K562 (cell line): Measurements from ENCODE around the gene ACER3. TPM values are rescaled to one million over a fixed set of nuclear protein-coding genes. Genes with fewer than 3 reads are reported as not detected.

Experiments used
- CBX8 ChIP-seq: fragments of 200-600 bp; sonication (generic); IDR thresholded peaks from 2 replicates; pipeline ENCODE4 v1.6.1; 2012; ENCODE audit warnings: borderline replicate concordance, mixed run types, low read depth, mild to moderate bottlenecking, moderate library complexity, mixed read lengths, low read length, control low read depth, inconsistent platforms; ENCODE audit not compliant: poor library complexity, severe bottlenecking; ENCODE audit errors: extremely low read depth
- E2F4 ChIP-seq: sonication (generic); formaldehyde crosslinking; IDR thresholded peaks from 2 replicates; pipeline ENCODE4 v1.8.0; 2022; ENCODE audit warnings: mild to moderate bottlenecking, low read depth, missing genetic modification reagents
- HDAC3 ChIP-seq: fragments of 450-650 bp; IDR thresholded peaks from 2 replicates; pipeline ENCODE4 v1.6.1; 2018; ENCODE audit warnings: borderline replicate concordance, mild to moderate bottlenecking, moderate library complexity; ENCODE audit not compliant: partially characterized antibody
- ID3 ChIP-seq, 2 experiments: fragments of 250-450 bp in 1 of 2; fragments of 450-650 bp in 1 of 2; sonication (Bioruptor Pico) in 1 of 2; IDR thresholded peaks; 2 replicates each; pipeline versions ENCODE4 v1.6.1 to v1.8.0; 2016 to 2021; ENCODE audit warnings: mild to moderate bottlenecking in 2 of 2, moderate library complexity in 2 of 2, missing compliant biosample characterization in 1 of 2, missing genetic modification characterization in 1 of 2
- IRF2 ChIP-seq: sonication (generic); formaldehyde crosslinking; IDR thresholded peaks from 2 replicates; pipeline ENCODE4 v1.8.1; 2022; ENCODE audit warnings: mild to moderate bottlenecking, missing genetic modification reagents
- MITF ChIP-seq: IDR thresholded peaks from 2 replicates; pipeline ENCODE4 v1.6.1; 2014; ENCODE audit warnings: antibody characterized with exemption
- SMAD4 ChIP-seq: fragments of 250-450 bp; sonication (Bioruptor Pico); conservative IDR thresholded peaks from 2 replicates; pipeline ENCODE4 v1.8.0; 2021; ENCODE audit warnings: inconsistent platforms, mild to moderate bottlenecking, moderate library complexity
- SMC3 ChIP-seq: conservative IDR thresholded peaks from 2 replicates; pipeline ENCODE4 v1.6.1; 2011; ENCODE audit warnings: low read depth, low read length, improper control_type of control experiment; ENCODE audit not compliant: insufficient read depth
- TCFL5 ChIP-seq: fragments of 250-450 bp; sonication (Bioruptor Pico); conservative IDR thresholded peaks from 2 replicates; pipeline ENCODE4 v1.6.1; 2021; ENCODE audit warnings: mild to moderate bottlenecking, moderate library complexity, matching md5 sums
- TFE3 ChIP-seq: fragments of 450-650 bp; formaldehyde crosslinking; IDR thresholded peaks from 2 replicates; pipeline ENCODE4 v1.4.0; 2020; ENCODE audit warnings: mild to moderate bottlenecking, mixed read lengths
- U2AF1 ChIP-seq: fragments of 200-400 bp; formaldehyde crosslinking; optimal IDR thresholded peaks from 2 replicates; pipeline ENCODE3; 2017; ENCODE audit warnings: mild to moderate bottlenecking, low read depth, low read length, moderate library complexity
- UBTF ChIP-seq, 2 experiments: IDR thresholded peaks; 2 replicates each; pipeline ENCODE4 v1.6.1; 2012; ENCODE audit warnings: improper control_type of control experiment in 2 of 2, low read depth in 2 of 2, low read length in 2 of 2, borderline replicate concordance in 1 of 2
- ZBTB26 ChIP-seq: fragments of 450-650 bp; formaldehyde crosslinking; IDR thresholded peaks from 2 replicates; pipeline ENCODE4 v1.4.0; 2022; ENCODE audit warnings: missing genetic modification characterization
- ZNF174 ChIP-seq: fragments of 250-450 bp; sonication (Bioruptor Pico); IDR thresholded peaks from 2 replicates; pipeline ENCODE4 v1.4.0; 2020; ENCODE audit warnings: mild to moderate bottlenecking
- ZNF175 ChIP-seq: fragments of 200-800 bp; sonication (Bioruptor generic); IDR thresholded peaks from 2 replicates; pipeline ENCODE4 v1.6.1; 2016; ENCODE audit warnings: low read depth, mild to moderate bottlenecking, missing genetic modification characterization, missing compliant biosample characterization
- ZNF316 ChIP-seq: fragments of 450-650 bp; IDR thresholded peaks from 2 replicates; pipeline ENCODE4 v1.6.1; 2016
- ZNF75A ChIP-seq: fragments of 450-650 bp; formaldehyde crosslinking; IDR thresholded peaks from 2 replicates; pipeline ENCODE4 v1.4.0; 2020; ENCODE audit warnings: mild to moderate bottlenecking
- polyA plus RNA-seq, 8 experiments: library from polyadenylated mRNA; depleted of rRNA in 4 of 8; stranded (reverse) in 5 of 8; unstranded in 3 of 8; fragments of >200 nt; fragmentation: Nextera tagmentation in 2 of 8; fragmentation: Illumina TruSeq in 1 of 8; extraction: Ambion mirVana in 2 of 8; extraction: Trizol in 1 of 8; gene quantifications; 2 replicates each; pipeline versions ENCODE4 v1.2.1 to v1.2.3, GENCODE V29; 2011 to 2014; ENCODE audit warnings: inconsistent platforms in 1 of 8, missing spikeins in 1 of 8
- total RNA-seq, 7 experiments: library from RNA; depleted of rRNA in 6 of 7; stranded (reverse); fragments of >200 nt in 6 of 7; fragmentation: Illumina TruSeq in 2 of 7; extraction: Trizol in 2 of 7; gene quantifications; 2 replicates each; pipeline versions ENCODE4 v1.2.1 to v1.2.3, GENCODE V29; 2011 to 2021; ENCODE audit warnings: low replicate concordance in 1 of 7

The ACER3 gene
- total and polyA plus RNA-seq, 9 of the 15 experiments (the other 6 are each of a cell fraction or from before 2014, with no cell fraction given): 2.0 to 23.8 (median 9.5) TPM

- TF ChIP-seq ZNF175 (CRISPR knock-in tag): peak; percentile 54
- no peak for TF ChIP-seq IRF2 (CRISPR knock-in tag)
- TF ChIP-seq ZNF174: no peak
- peak; percentile 97 for TF ChIP-seq ZNF316
- no peak for TF ChIP-seq ZBTB26 (CRISPR knock-in tag)
- no peak for TF ChIP-seq ZNF75A (CRISPR knock-in tag)
- TF ChIP-seq E2F4 (CRISPR knock-in tag): no peak
- no peak for TF ChIP-seq UBTF (IDR thresholded peaks at IDR 0.05; ENCODE audit: borderline replicate concordance in 1 of 2, low read depth in 2 of 2, low read length in 2 of 2)
- no peak for TF ChIP-seq CBX8
- no peak for TF ChIP-seq TCFL5 (CRISPR knock-in tag)
- 0 out of 2 replicates have a peak, but pooled peaks have one; percentile 5 for TF ChIP-seq MITF
- TF ChIP-seq TFE3 (CRISPR knock-in tag): peak; percentile 72
- TF ChIP-seq ID3 (CRISPR knock-in tag; IDR thresholded peaks at IDR 0.05): no peak
- peak; percentile 32; the same call in 1 of the 2 replicates for TF ChIP-seq ID3 (tag; IDR thresholded peaks at IDR 0.05)
- no peak for TF ChIP-seq U2AF1
- no peak for TF ChIP-seq SMC3
- peak; percentile 12 for TF ChIP-seq HDAC3
- TF ChIP-seq SMAD4 (CRISPR knock-in tag): peak; percentile 47; the same call in 1 of the 2 replicates
These were observed 34.9 kb upstream of the ACER3 start (continued) for GRCh38 chr11:76825726-76826396.
